OCI-LY1 (cell line): ENCODE results near the gene DGCR2.

Source experiments
- H2AFZ ChIP-seq: fragments of 200-600 bp; sonication (generic), shearing (Covaris generic); 2 replicates; pipeline ENCODE4 v1.6.0; 2014; ENCODE audit warnings: antibody characterized with exemption, mild to moderate bottlenecking, low read length
- H3F3A ChIP-seq: fragments of 200-600 bp; sonication (generic), shearing (Covaris generic); 2 replicates; pipeline ENCODE4 v1.6.0; 2014; ENCODE audit warnings: mild to moderate bottlenecking, antibody characterized with exemption, low read length, moderate library complexity; ENCODE audit not compliant: insufficient read depth
- H3K27ac ChIP-seq: fragments of 200-600 bp; sonication (generic); 2 replicates; pipeline ENCODE4 v1.5.1; 2014; ENCODE audit warnings: low read length, mixed run types, mild to moderate bottlenecking, low read depth; ENCODE audit not compliant: poor library complexity, severe bottlenecking
- H3K27me3 ChIP-seq: fragments of 200-600 bp; sonication (generic); 2 replicates; pipeline ENCODE4 v1.6.0; 2014; ENCODE audit warnings: antibody characterized with exemption, mild to moderate bottlenecking, low read length, moderate library complexity; ENCODE audit not compliant: insufficient read depth
- H3K36me3 ChIP-seq: fragments of 200-600 bp; sonication (generic); 2 replicates; pipeline ENCODE4 v1.6.1; 2014; ENCODE audit warnings: mild to moderate bottlenecking, antibody characterized with exemption, low read length, moderate library complexity, mixed read lengths; ENCODE audit not compliant: insufficient read depth
- H3K4me1 ChIP-seq: fragments of 200-600 bp; sonication (generic); 2 replicates; pipeline ENCODE4 v1.5.1; 2014; ENCODE audit warnings: mild to moderate bottlenecking, low read length, moderate library complexity; ENCODE audit not compliant: insufficient read depth, severe bottlenecking
- H3K4me2 ChIP-seq: fragments of 200-600 bp; sonication (generic), shearing (Covaris generic); 2 replicates; pipeline ENCODE4 v1.6.1; 2014; ENCODE audit warnings: low read length
- H3K4me3 ChIP-seq: fragments of 200-600 bp; sonication (generic); 2 replicates; pipeline ENCODE4 v1.5.1; 2014; ENCODE audit warnings: low read length, low read depth, mild to moderate bottlenecking, mixed read lengths; ENCODE audit not compliant: poor library complexity, severe bottlenecking
- H3K79me2 ChIP-seq: fragments of 200-600 bp; shearing (Covaris generic); 2 replicates; pipeline ENCODE4 v1.6.1; 2016; ENCODE audit warnings: mixed run types, low read length, mixed read lengths; ENCODE audit not compliant: insufficient read depth
- H3K9ac ChIP-seq: fragments of 200-600 bp; sonication (generic), shearing (Covaris generic); 2 replicates; pipeline ENCODE4 v1.6.1; 2014; ENCODE audit warnings: mild to moderate bottlenecking, low read length, mixed read lengths
- H3K9me2 ChIP-seq: fragments of 200-600 bp; sonication (generic), shearing (Covaris generic); 2 replicates; pipeline ENCODE4 v1.6.1; 2014; ENCODE audit warnings: low read depth, mild to moderate bottlenecking, low read length, mixed read lengths
- H3K9me3 ChIP-seq: fragments of 200-600 bp; shearing (Covaris generic); 2 replicates; pipeline ENCODE4 v1.6.1; 2014; ENCODE audit warnings: low read length, mixed read lengths
- H4K20me1 ChIP-seq: fragments of 200-600 bp; sonication (generic), shearing (Covaris generic); 2 replicates; pipeline ENCODE4 v1.6.0; 2016; ENCODE audit warnings: mild to moderate bottlenecking, low read length; ENCODE audit not compliant: insufficient read depth
- EZH2 ChIP-seq: fragments of 200-600 bp; sonication (generic), shearing (Covaris generic); IDR thresholded peaks from 2 replicates; pipeline ENCODE4 v1.8.0; 2017; ENCODE audit warnings: borderline replicate concordance, mixed run types, mild to moderate bottlenecking, antibody characterized with exemption, low read length, moderate library complexity, mixed read lengths
- TF ChIP-seq, protein P1 (sequence below): fragments of 200-600 bp; sonication (generic), shearing (Covaris generic); IDR thresholded peaks from 2 replicates; pipeline ENCODE4 v1.5.1; 2017; ENCODE audit warnings: mild to moderate bottlenecking, antibody characterized with exemption, low read length, moderate library complexity, mixed read lengths

Gene DGCR2

DNA sequence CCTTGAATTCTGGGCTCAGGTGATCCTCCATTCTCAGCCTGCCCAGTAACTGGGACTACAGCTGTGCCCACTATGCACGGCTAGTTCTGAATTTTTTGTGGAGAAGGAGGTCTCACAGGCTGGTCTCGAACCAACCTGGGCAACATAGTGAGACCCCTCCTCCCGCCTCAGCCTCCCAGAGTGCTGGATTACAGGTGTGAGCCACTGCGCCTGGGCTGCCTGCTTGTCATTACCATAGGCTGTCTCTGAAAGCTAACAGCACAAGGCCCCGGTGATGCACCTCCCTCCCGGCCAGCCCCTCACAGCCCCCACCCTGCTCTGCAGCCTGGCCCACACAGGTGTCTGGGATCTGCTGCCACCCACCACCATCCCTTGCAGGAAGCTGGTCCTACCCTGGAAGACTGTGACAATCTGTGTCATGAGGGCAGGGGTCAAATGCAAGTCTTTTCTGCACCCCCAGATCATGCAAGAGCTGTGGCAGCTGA is 82.4 kb downstream of the DGCR2 start:
- H3F3A ChIP-seq, result no peaks in the 10 kb centered on the region
- H3K27ac ChIP-seq, result no peak overlapping the region
- no peaks in the 10 kb centered on the region for H3K27me3 ChIP-seq
- peaks cover 56% of the 10 kb centered on the region for H3K36me3 ChIP-seq
- H3K9me3 ChIP-seq, result no peaks in the 10 kb centered on the region
- no peaks in the 10 kb centered on the region for H3K79me2 ChIP-seq
- H4K20me1 ChIP-seq, result no peaks in the 10 kb centered on the region
- no peak overlapping the region for H3K4me3 ChIP-seq
- no peak overlapping the region for H2AFZ ChIP-seq
- TF ChIP-seq, protein P1, sequence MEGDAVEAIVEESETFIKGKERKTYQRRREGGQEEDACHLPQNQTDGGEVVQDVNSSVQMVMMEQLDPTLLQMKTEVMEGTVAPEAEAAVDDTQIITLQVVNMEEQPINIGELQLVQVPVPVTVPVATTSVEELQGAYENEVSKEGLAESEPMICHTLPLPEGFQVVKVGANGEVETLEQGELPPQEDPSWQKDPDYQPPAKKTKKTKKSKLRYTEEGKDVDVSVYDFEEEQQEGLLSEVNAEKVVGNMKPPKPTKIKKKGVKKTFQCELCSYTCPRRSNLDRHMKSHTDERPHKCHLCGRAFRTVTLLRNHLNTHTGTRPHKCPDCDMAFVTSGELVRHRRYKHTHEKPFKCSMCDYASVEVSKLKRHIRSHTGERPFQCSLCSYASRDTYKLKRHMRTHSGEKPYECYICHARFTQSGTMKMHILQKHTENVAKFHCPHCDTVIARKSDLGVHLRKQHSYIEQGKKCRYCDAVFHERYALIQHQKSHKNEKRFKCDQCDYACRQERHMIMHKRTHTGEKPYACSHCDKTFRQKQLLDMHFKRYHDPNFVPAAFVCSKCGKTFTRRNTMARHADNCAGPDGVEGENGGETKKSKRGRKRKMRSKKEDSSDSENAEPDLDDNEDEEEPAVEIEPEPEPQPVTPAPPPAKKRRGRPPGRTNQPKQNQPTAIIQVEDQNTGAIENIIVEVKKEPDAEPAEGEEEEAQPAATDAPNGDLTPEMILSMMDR, result no peak
- no peak for TF ChIP-seq EZH2
- H3K4me2 ChIP-seq, result no peak overlapping the region; the same call in 1 of the 2 replicates
- H3K9ac ChIP-seq, result no peak overlapping the region
- peaks cover 15% of the 10 kb centered on the region for H3K4me1 ChIP-seq
- no peaks in the 10 kb centered on the region for H3K9me2 ChIP-seq

- H3K9ac ChIP-seq, result no peak overlapping the region
- H3K4me2 ChIP-seq, result no peak overlapping the region; the same call in 1 of the 2 replicates
- no peak overlapping the region for H3K27ac ChIP-seq
- no peaks in the 10 kb centered on the region for H3K9me3 ChIP-seq
- H3K4me3 ChIP-seq, result no peak overlapping the region
- H2AFZ ChIP-seq, result no peak overlapping the region
- TF ChIP-seq, protein P1, result no peak
- TF ChIP-seq EZH2, result no peak
- H3K27me3 ChIP-seq, result no peaks in the 10 kb centered on the region
- H3K9me2 ChIP-seq, result no peaks in the 10 kb centered on the region
- H3K79me2 ChIP-seq, result no peaks in the 10 kb centered on the region
- no peaks in the 10 kb centered on the region for H4K20me1 ChIP-seq
- peaks cover 52% of the 10 kb centered on the region for H3K36me3 ChIP-seq
- peaks cover 15% of the 10 kb centered on the region for H3K4me1 ChIP-seq
- H3F3A ChIP-seq, result no peaks in the 10 kb centered on the region
These were observed 82.8 kb downstream of the DGCR2 start for GRCh38 chr22:19039448-19039780.

GRCh38 chr22:19038728-19039447 is 83.3 kb downstream of the DGCR2 start:
- Histone ChIP-seq H3K4me2 (no peak overlapping the region; the same call in 1 of the 2 replicates), H3K27ac (no peak overlapping the region), H3K9ac (no peak overlapping the region), H2AFZ (no peak overlapping the region), H3K9me2 (no peaks in the 10 kb centered on the region), H3K79me2 (no peaks in the 10 kb centered on the region), H3K9me3 (no peaks in the 10 kb centered on the region), H3K4me3 (no peak overlapping the region), H3K27me3 (no peaks in the 10 kb centered on the region), H3F3A (no peaks in the 10 kb centered on the region), H4K20me1 (no peaks in the 10 kb centered on the region), H3K36me3 (peaks cover 47% of the 10 kb centered on the region), H3K4me1 (peaks cover 15% of the 10 kb centered on the region)
- TF ChIP-seq, protein P1, result peak; percentile 52
- TF ChIP-seq EZH2, result no peak
